ENCODE results near the gene RTN4.

The RTN4 gene

GRCh38 chr2:54969295-54969939 lies 80.8 kb downstream of the RTN4 start:
- DNase-seq (ENCODE audit: low spot score) = no peak

- DNase-seq (ENCODE audit: low spot score) = no peak
Observed at GRCh38 chr2:54968561-54969218, 81.6 kb downstream of the RTN4 start.

DNA sequence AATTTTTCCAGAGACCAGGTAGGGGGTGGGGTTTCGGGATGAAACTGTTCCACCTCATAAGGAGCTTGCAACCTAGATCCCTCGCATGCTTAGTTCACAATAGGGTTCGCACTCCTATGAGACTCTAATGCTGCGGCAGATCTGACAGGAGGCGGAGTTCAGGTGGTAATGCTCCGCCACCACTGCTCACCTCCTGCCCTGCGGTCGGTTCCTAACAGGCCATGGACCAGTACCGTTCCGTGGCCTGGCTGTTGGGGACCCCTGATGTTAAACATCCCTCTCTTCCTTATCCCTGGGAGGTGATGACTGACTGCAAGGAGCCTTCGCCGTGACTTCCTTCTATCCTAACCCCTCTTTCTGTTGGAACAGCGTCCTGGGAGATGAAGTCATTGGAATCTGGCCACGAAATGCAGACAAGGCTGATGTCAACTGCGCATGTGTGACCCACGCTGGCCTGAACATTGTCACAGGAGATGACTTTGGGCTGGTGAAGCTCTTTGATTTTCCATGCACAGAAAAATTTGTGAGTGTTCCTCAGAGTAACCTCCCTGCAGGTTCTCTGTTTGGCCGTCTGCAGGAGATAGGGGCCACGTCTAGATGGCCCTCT lies 82.4 kb downstream of the RTN4 start:
- no peak for DNase-seq (ENCODE audit: low spot score)

DNA sequence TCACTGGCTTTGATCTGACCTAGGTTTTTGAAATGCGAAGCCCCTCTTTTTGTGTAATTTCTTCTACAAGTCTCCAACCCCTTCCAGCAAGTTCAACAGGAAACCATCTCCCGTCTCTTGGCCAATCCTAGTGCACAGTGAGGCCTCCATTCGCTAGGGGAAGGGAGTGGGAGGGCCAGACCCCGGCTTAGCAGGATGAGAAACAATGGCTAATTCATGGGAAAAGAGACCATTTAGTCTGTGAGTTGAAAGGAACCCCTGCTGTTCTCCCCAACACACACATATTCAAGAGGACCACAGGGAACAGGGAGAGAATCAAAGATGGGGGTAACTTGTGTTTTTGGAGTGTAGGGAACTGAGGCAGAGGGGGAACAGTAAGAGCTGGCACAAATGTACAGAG lies 83.0 kb downstream of the RTN4 start:
- no peak for DNase-seq (ENCODE audit: low spot score)

GRCh38 chr2:54966837-54967236 lies 83.4 kb downstream of the RTN4 start:
- DNase-seq (ENCODE audit: low spot score) = no peak

DNA sequence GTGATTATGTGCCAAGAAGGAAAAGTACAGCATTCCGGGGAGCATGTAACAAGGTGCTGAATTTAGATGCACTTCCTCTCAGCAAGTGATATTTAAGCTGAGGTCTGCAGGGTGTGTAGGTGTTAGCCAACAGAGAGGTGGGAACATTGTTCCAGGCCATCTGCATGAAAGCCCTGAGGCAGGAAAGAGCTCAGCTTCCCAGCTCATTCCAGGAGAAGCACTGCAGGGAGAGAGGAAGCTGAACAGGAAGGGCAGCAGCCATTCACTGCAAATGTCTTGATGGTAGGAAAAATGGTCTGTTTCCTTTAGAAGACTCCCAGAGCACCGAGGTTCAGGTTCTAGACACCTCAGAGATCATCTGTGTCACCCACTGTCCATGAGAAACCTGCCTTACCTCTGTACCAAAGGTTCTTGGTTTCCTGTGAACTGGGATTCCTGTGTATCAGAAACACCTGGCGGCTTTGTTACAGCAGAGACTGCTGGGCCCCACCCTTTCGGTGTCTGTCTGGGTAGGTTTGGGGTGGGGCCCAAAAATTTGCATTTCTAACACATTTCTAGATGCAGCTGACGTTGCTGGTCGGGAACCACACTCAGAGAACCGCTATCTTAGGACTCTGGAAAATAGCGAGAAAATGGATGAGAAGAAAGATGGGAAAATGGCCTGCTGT lies 84.0 kb downstream of the RTN4 start:
- DNase-seq (ENCODE audit: low spot score) = no peak

GRCh38 chr2:54965425-54965824 lies 84.8 kb downstream of the RTN4 start:
- DNase-seq (ENCODE audit: low spot score) = no peak

GRCh38 chr2:54964816-54965215 lies 85.4 kb downstream of the RTN4 start:
- no peak for DNase-seq (ENCODE audit: low spot score)

GRCh38 chr2:54964271-54964670 lies 86.0 kb downstream of the RTN4 start:
- no peak for DNase-seq (ENCODE audit: low spot score)

GRCh38 chr2:54963476-54963875 lies 86.8 kb downstream of the RTN4 start:
- no peak for DNase-seq (ENCODE audit: low spot score)

GRCh38 chr2:54962935-54963440 lies 87.3 kb downstream of the RTN4 start:
- no peak for DNase-seq (ENCODE audit: low spot score)

- DNase-seq (ENCODE audit: low spot score) = no peak
Observed at GRCh38 chr2:54962511-54962910, 87.7 kb downstream of the RTN4 start.

DNA sequence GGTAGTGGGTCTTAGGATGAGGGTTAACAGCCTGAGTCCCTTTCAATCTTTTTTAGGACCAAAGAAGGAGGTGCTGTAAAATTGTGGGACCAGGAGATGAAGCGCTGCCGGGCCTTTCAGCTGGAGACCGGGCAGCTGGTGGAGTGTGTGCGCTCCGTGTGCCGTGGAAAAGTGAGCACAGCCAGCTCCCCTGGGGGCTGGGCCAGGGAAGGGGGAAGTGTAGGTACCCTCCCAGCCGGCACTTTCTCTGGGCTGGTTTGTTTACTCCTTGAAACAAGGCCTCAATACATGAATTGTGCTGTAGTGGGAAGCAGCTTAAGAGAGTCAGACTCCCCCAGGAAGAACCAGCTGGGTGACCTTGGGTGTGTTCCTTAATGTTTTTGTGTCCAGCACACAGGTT lies 90.1 kb downstream of the RTN4 start:
- DNase-seq (ENCODE audit: low spot score) = no peak

DNA sequence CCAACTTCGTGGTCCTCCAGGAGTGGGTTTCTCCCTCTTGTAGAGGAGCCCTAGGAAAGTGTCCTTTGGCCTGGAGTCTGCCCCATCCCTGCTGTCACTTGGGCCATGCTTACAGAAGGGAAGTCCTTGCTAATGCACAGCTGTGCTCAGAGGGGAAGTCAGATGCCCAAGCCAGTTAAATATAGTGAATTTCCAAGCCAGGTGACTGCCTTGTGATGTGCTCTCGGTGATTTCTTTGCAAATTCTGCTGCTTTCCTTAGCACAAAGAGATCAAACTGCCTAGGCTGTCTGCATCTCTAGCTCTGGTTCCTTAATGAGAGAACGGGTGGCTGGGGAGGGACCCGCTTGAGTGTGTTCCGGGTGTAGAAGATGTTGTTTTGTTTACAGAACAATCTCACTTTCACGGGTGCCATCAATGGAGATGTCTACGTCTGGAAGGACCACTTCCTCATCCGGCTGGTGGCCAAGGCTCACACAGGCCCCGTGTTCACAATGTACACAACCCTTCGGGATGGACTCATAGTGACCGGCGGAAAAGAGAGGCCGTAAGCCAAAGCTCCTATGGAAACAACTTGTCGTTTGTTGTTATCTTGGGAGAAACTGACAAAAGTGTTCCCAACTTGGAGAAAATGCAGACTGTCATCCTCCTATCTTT lies 91.4 kb downstream of the RTN4 start:
- DNase-seq (ENCODE audit: low spot score) = no peak

DNA sequence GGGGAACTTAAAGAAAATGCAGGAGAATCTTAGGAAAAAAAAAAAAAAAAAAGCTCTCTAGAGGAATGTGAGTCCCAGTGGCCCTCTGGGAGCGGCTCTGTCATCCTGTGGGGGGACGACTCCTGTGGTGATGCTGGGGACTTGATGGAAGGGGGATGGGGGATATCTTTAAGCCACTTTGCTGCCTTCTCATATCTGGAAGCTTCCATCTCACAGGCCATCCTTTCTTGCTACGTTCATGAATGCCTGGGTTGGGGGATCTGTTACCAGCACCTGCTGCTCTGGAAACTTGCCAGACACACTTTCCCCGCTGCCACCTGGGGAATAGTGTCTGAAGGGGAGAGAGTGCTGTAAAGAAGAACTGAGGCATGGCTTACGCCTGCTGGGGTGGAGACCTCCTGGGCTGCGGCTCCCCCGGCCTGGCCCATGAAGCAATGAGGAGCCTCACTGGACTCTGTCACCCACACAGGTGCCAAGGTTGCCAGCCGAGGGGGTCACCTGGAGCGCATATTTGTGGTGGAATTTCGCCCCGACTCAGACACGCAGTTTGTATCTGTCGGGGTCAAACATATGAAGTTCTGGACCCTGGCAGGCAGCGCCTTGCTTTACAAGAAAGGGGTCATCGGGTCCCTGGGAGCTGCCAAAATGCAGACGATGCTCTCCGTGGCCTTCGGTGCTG lies 92.8 kb downstream of the RTN4 start:
- no peak for DNase-seq (ENCODE audit: low spot score)

DNA sequence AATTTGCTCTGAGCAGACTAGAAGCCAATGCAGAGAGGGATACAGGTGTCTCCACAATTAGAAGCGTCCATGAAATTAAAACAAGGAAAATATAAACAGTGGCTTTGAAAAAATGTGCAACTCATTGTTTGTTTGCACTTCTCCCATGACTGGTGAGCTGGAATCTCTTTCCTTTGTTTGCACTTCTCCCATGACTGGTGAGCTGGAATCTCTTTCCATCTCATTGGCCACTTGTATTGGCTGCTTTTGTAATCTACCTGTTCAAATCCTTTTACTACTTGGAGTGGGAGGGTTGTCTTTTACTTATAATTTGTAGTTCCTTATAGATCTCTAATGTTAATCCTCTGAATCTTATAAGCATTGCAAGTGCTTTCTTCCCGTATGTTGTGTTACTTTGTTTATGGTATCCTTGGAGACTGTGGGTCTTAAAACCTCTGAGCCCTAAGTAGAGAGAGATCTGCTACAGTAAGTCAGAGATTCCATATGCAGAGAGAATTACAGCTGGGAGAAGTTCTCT lies 94.1 kb downstream of the RTN4 start:
- DNase-seq (ENCODE audit: low spot score) = no peak

DNA sequence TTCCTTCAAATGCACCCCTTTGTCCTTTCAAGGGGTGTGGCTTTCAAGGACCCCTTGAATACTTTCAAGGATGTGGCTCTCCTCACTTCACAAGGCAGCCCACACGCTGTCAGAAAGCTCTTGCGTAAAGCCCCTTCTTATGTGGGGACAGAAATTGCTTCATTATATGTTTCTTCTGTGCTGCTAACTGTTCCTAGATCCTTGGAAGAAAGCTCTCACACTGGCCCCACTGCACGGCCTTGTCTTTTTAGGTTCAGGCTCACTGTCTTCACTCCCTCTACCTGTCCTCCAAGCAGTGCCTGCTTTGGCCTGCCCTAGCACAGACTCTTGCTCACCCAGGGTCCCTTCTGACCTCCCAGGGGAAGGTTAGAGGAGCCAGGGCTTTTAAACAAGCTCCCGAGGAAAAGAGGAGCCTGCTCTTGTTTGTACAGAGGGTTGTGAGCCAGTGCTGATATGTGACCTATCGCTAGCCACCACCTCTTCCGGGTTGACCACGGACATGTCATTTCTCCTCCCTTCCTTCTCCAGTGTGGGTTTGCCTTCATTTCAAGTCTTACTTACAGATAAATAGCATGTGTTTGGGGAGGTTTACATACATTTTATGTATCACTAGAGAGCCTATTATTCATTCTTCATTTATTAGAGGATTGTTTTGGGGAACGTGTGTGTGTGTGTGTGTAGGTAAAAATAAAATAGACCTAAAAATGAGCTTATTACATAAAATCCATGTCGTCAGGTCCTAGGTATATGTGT lies 94.7 kb downstream of the RTN4 start:
- no peak for DNase-seq (ENCODE audit: low spot score)

DNA sequence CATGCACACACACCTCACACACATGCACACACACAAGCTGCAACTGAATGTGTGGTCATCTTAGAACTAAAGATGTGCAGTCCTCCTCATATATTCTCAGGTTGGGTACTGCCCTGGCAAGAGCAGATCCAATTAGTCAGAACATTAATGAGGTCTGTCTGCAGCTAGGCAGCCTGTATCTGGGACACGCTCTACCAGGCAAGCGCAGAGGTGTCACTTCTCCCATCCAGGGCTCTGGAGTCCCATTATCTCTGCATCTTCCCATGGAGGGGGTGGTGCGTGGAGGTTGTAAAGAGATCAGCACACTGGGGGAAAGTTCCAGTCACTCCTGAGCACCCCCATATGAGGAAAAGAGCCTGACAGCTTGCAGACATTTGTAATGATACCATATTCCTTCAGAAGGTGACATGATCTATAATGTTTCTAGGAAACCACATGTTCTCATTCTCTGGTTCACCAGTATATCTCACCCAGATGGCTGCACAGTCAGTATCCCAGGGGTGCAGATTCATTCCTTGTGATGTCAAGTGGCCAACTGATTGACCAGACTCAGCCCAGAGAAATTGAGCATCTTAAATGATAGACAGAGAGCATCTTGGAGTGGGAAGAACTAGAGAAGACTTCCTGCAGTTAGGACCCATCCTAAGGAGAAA lies 95.4 kb downstream of the RTN4 start:
- DNase-seq (ENCODE audit: low spot score) = no peak

DNA sequence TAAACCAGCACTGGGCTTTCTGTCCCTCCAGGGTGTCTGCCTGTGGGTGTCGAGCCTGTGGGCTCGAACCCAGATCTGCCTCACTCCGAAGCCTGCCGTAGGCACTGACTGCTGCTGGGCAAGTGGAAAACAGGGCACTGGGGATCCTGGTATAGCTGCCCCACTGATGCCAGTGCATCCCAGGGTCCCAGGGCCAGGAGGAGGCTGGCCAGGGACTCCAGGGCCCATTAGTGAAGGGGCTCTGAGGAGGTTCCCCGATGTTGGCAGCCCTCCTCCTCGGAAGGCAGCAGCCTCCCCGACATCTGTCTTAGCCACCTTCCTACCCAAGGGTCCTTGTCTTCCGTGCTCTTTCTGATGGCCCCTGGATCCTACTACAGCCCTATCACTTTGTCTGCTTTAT lies 96.1 kb downstream of the RTN4 start:
- DNase-seq (ENCODE audit: low spot score) = no peak

GRCh38 chr2:54952978-54953456 lies 97.2 kb downstream of the RTN4 start:
- no peak for DNase-seq (ENCODE audit: low spot score)

Measured in CD4-positive, alpha-beta T cell treated with Interleukin-15 for 4 hours (primary cell).